ENCODE results near the gene CLIC1.

GRCh38 chr6:31720196-31720770 lies 16.0 kb downstream of the CLIC1 start:
- no peak for TF ChIP-seq CTCF (conservative IDR thresholded peaks at IDR 0.05 in 1 of 2, IDR thresholded peaks at IDR 0.05 in 1 of 2; ENCODE audit: extremely low read depth in 1 of 2, insufficient read depth in 1 of 2, low read depth in 1 of 2, low read length in 2 of 2)
- TF ChIP-seq EZH2 (IDR thresholded peaks at IDR 0.05; ENCODE audit: borderline replicate concordance, low read length) = no peak

Data from mammary epithelial cell (primary cell).